HG02852 (cell line): ENCODE results near the gene TIMP2.
"Not testable (repeated sequence)": the region's sequence is repeated elsewhere in the genome, so short reads cannot be mapped to it uniquely, and the experiment has no call there.

Experiments used
- ATAC-seq: cut with Tn5 transposase; IDR thresholded peaks from one replicate; pipeline ENCODE4 v1.9.1; 2021; ENCODE audit warnings: mild to moderate bottlenecking, moderate library complexity; ENCODE audit not compliant: unreplicated experiment

The TIMP2 gene

DNA sequence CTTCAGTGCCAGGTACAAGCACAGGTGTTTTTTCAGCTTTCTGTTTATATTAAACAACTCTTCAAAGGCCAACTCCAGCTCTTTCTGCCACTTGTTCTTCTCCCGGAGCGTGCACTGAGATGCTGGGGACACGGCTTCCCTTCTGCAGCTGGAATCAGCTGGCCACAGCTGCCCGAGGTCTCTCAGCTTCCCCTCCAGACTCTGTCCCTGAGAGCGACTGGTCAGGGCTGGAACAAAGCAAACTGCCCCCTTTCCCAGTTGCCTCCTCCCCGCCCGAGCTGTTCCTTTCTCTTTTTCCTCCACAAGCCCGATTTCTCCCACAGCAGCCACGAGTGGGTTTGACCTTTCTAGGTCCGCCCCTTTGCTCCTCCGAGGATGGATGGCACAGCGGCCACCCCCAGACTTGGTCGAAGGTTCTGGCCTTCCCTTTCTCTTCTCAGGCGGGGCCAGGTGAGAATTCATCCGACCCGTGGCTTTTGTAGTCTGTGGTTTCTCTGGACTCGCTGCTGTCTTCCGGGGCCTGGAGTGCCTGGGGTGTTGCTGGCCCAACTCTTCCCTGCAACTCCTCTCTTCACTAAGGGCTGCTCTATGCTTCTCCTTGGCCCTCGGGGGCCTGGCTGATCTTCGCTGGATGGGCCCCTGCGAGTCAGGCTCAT, 33.7 kb downstream of the TIMP2 start:
- no peak for ATAC-seq

DNA sequence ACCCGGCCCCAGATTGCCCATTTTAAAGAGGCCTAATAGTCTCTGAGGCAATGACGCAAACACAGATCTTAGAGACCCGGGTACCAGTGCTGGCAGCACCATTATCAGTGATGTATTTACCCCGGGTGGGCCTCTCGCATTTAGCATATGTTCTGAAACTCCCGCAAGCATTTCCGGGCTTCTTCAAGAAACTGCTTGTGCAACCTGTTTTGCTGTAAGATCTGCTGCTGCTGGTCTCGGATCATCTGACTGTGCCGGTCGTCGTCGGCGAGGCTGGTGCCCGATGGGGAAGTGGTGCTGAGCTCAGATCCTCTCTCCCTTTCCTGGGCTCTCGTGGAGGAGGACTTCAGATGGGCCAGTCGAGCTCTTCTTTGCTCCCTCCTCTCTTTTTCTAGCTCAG, 34.7 kb downstream of the TIMP2 start:
- ATAC-seq, result no peak

DNA sequence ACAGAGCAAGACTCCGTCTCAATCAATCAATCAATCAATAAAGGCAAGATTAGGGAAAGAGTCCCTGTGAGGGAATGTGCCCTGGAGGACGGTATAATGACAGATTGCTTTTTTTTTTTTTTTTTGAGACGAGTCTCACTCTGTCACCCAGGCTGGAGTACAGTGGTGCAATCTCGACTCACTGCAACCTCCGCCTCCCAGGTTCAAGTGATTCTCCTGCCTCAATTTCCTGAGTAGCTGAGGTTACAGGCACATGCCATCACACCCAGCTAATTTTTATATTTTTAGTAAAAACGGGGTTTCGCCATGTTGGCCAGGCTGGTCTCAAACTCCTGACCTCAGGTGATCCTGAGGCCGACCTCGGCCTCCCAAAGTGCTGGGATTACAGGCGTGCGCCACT, 35.1 kb downstream of the TIMP2 start:
- not testable (repeated sequence) for ATAC-seq

DNA sequence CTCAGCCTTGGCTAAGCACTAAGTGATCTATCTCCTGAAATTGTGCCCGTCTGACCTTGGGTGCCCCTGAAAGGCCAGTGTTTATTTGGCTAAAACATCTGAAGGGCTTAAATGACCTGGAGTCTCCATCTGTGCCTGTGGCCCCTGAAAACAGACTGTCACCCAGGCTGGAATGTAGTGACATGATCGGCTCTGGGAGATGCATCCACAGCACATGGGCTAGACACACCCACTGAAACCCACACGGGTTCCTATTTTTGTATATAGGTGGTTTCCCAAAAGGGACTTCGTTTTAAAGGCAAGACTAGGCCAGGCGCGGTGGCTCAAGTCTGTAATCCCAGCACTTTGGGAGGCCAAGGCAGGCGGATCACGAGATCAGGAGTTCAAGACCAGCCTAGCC, 35.7 kb downstream of the TIMP2 start:
- no peak for ATAC-seq

DNA sequence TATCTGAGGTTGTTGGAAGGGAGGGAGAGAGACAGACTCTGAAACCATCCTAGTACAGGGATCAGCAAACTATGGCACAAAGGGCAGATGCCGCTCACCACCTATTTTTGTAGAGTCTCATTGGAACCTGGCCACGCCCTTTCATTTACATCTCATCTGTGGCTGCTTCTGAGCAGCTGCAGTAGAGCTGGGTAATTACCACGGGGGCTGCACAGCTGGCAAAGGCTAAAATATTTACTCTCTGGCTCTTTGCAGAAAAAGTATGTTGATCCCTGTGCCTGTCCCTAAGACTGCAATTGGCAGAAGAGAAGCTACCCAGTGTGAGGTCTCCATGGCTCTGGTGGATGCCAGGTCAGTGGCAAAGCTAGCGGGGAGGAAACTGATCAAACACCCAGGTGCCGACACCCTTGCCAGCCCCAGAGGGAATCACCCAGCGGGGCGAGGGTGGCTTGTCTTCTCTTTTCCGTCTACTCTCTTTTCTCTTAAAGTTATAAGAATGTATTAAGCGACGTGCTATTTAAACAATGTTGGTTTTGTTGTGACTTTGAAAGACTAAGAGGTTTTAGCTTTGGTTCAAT, 36.2 kb downstream of the TIMP2 start:
- no peak for ATAC-seq

DNA sequence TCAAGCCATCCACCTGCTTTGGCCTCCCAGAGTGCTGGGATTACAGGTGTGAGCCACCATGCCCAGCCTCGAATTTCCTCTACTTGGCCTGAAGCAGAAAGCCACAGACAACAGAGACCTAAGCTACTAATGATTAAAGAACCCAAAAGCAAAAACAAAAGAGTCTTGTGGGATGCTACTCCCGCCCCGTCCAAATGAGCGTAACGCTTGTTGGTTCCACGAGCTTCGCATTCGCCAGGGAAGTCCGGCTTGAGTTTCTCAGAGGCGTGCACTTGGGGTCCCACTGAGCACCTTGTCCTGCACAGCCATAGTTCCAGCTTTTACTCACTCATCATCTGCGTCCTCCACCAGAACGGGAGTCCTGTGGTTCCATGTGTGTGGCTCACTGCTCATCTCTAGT, 38.2 kb downstream of the TIMP2 start:
- ATAC-seq, result no peak

DNA sequence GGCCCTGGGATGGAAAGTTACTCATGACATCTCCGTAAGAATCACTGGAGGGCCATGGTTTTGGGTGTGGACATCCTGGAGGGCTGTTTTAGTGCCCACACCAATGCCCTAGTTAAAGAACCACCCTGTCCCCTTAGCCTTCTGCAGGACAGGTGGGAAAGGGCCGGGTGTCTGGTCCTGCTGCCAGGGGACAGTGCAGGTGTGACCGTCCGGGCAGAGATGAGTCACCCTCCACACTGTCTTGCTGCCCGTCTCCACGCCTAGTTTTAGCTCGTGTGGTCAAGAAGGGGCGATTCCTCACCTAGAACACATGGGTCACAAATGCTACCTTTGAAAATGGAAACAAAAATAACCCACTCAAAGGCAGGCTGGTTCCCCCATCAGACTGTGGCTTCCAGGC, 39.2 kb downstream of the TIMP2 start:
- ATAC-seq, result no peak

DNA sequence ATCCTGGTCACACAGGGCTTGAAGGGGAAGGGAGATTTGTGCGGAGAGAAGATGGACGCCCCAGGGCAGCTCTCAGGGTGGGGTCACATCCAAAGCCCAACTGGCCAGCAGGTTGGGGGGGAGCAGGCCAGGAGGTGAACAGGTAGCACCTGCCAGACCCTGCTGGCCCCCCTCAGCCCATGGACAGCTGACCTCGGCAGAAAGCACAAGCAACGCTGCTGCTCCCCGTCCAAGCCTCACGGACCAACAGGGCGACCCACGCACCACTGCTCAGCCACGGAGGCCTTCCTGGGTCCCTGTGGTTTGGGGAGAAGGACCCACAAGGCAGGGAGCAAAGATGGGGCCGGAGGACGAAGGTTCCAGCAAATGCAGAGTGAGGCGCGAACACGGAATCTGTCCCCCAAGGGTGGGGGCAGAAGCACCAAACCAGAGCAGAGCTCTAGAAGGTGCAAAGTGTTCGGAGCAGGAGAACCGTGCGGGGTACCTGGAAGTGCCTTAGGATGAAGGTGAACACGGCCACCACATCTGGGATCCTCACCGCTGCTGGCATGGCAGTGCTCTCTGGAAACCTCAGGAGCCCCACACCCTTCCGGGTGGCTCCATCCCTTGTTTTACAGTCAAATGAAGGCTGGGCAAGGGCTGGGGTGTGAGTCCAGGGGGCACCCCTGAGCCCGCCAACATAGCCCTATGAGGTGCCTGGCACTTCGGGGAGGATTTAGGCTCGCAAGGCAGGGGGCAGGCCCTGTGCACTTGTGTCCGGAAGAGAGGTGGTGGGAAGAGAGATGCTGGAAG, 40.1 kb downstream of the TIMP2 start:
- ATAC-seq, result no peak

DNA sequence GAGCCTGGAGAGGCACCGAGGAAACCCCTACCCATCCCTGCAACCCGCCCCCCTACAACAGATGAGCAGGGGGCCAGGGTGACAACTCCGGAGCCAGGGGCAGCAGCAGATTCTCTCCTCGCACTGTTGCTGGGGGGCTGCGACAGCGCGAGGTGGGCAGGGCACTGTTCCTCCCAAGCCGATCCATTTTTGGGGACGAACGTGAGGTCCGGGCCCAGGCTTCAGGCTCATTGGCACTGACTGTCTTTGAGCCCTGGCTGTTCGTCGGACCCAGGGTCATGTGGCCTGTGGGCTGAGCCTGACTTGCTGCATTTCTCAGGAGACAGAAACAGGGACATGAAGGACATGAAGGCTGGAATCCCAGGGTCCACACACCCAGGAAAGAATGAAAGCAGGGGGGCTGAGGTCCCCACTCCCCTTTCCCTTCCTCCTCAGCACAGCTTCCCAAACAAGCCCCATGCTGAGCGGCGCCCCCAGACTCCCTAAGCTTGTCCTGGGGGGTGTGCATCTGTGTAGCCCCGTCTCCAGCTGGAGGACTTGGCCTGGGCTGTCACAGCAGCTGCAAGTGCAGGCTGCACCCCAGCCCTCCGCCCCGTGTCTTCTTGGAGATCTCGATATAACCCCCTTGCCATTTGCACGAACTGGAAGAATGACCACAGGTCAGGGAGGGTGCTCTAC, 40.9 kb downstream of the TIMP2 start:
- no peak for ATAC-seq

DNA sequence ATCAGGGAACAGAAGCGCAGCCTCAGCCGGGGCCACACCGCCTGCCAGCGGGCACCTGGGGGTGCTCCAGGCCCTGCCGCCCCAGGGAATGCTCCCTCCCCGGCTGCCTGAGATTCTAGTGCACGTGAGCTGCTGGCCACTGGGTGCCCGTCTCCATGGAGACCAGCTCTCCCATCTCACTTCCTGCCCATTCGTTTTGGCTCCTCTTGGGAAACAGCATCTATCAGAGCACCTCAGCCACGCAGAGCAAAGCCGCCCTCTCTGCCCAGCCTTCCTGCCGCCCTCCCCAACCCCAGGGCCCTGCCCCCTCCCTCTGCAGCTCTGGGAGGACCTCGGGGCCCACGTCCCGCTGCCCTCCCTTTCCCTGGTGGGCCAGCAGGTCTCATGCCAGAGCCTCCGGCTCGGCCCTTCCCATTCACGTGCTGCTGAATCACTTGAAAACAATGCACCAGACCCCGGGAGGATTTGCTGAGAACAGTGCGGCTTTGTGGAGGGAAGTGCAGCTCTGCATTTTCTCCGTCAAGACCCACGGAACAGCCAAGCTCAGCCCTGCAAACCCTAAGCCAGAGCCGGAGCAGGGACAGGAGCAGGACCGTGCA, 41.6 kb downstream of the TIMP2 start:
- ATAC-seq, result no peak

DNA sequence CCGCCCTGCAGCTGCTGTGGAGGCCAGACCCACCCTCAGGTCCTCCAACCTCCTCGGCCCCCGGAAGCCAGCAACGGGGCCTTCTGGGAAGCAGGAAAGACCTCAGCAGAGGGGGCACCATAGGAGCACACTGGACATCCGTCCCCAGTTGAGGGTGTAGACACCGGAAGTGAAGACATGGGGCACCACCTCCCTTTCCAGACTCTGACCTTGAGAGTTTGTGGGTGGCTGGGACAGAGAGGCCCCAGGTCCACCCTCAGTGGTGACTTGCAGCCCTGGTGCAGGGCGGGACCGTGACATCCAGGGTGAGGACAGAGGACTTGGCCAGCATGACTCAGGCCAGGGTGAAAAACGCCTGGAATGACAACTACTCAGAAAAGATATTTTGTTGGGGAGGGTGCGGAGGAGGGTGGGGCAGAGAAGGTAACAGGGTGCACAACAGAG, 42.1 kb downstream of the TIMP2 start:
- ATAC-seq, result no peak

DNA sequence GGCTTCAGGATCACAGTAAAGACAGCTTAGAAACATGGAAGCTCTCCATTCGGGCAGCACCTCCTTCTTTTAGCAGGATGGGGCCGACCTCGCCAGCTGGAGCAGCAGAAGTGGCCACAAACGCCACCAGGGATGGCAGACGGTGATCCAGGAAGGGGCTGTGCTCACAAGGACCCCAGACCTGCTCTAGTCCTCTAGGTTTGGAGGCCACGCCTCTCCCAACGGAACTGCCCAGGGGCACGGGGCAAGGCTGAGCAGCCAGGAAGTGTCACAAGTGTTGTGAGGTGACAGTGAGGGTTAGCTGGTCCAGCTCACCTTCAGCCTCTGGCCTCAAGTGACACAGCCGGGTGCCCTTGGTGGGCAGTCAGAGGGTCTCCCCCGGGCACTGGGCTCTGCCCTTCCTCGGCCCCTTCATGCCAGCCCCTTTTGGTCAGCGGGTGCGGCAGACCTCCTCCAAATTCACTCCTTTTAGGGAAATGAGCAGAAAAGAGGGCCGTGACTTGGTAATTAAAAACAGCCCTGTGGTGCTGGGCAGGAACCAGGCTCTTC, 42.6 kb downstream of the TIMP2 start:
- no peak for ATAC-seq

DNA sequence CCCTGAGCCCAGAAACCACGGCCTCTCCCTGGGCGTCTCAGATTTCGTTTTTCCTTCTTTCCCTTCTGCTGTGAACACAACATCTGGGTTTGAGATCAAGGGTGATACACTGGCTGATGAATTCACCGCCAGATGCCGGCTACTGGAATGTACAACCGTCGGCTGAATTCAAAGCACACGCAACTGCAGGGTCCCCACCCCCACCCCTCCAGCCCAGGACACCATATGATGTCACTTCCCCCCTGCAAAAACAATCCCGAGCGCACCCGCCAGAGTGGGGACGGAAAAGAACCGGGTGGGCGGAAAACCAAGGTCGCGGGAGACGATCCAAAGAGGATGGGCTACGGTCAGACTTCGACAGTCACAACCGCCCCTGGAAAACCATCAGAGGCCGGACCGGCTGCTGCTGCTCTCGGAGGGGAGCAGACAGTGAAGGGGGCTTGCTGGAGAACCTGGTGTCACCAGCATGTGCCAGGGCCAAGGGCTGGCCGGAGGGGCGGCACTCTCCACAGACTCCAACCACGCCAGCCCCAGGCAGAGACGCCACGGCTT, 45.5 kb downstream of the TIMP2 start:
- no peak for ATAC-seq

DNA sequence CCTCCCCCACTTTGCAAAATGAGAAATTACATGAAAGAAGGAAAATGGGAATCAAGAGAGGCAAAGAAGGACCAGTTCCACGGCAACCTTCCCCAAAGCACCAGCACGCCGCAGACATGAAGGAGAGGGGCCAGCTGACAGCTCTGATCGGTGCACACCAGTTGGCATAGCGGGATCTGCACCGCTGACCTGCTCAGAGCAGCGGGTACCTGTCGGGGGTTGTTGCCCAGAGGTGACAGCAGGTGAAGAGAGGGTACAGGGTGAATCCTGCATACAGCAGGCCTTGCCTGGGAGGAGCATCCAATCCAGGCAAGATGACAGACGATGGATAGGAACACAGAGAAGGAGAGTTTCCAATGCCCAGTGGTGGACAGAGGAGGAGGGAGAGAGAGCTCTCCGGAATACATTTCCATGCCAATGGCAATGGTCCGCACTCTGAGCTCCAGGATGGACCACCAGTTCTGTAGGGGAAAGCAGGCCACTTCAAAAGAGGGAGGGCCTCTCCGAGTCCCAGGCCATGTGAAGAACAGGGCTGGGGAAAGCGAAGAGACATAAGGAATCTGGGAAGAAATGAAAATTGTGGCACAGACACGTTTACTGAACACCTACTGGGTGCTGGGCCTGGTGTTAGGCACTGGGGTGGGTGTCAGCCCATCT, 46.2 kb downstream of the TIMP2 start:
- no peak for ATAC-seq

DNA sequence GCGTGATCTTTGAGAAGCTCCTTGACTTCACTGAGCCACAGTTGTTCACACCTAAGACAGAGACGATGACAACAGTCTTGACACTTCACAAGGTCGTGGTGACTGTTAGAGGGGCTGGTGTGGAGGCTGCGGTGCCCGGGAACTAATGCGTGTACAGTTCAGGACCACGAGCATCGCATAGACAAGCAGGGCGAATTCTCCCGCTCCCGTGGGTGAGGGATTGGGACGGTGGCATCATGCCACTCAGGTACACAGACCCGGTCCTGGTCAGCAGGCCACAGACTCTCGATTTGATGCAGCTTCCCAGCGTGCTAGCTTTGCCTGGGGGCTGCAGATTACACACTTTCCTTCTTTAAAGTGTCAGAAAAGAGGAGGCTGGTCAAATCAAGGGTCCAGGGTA, 46.9 kb downstream of the TIMP2 start:
- no peak for ATAC-seq

DNA sequence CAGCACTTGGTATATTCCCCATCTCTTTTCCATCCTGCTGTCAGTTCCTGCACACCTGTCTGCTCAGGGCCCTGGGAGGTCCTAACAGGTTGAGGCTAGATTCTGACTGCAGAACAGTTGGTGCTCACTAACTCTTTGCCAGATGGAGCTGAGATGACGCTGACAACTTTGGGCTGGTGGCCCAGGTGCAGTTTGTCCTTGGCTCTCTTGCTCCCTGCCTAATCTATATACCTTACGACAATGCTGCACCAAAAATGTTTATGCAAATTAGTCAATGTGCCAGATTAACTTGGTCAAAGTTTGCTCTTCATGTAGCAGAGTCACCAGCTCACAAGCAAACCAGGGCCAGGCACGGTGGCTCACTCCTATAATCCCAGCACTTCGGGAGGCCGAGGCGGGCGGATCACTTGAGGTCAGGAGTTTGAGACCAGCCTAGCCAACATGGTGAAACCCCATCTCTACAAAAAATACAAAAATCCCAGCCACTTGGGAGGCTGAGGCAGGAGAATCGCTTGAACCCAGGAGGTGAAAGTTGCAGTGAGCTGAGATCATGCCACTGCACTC, 48.2 kb downstream of the TIMP2 start:
- not testable (repeated sequence) for ATAC-seq

DNA sequence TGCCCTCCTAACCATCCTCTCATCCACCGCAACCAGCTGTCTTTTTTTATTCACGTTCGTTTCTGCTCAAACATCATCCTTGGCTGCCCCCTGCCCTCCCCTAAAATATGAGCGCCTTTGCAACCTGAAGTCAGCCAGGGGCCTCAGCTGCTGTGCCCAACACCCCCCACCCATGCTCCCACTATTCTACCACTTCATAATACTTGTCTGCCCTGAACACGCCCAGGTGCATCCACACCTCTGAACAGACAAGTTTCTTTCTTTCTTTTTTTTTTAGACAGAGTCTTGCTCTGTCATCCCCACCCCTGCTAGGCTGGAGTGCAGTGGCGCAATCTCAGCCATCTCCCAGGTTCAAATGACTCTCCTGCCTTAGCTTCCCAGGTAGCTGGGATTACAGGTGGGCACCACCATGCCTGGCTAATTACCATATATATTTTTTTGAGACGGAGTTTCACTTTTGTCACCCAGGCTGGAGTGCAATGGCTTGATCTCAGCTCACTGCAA, 49.0 kb downstream of the TIMP2 start:
- no peak for ATAC-seq

DNA sequence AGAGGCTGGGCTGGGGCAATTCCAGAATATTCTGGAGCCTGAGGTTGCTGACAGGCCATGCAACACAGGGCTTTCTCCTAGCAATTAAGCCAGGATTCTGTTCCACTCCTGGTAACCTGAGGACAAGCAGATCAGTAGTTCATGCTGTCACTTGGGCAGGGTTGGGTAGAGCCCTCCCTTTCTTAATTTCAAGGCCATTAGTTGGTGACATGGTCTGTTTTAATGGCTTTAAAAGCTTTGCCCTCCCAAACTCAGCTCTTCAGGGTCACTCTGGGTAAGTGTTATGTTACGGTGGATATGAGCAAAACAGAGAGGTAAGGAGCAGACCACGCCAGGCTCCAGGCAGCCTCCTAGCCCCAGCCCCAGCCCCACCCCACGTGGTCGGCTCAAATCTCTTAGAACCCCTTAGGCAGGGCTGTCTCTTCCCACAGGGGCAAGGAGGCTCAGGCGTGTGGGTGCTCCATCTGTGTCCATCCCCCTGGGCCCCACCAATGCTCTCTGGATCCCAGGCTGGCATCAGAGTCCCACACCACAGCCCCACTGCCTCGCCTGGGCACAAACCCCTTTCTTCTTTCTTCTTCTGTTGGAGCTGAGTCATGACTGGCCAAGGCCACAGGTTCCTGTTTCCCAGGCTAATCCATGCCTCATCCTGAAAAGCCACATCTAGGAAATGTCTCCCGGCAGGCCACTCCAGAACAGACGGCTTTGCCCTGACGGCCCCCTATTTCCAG, 49.7 kb downstream of the TIMP2 start:
- ATAC-seq, result no peak
